IPS-NIHi7 (cell line): ENCODE data around the gene FAM120B.

Source experiments
- DNase-seq: peaks from one replicate; pipeline ENCODE4 v3.0.0; 2012; ENCODE audit warnings: mixed read lengths; ENCODE audit errors: extremely low spot score

The FAM120B gene

DNA sequence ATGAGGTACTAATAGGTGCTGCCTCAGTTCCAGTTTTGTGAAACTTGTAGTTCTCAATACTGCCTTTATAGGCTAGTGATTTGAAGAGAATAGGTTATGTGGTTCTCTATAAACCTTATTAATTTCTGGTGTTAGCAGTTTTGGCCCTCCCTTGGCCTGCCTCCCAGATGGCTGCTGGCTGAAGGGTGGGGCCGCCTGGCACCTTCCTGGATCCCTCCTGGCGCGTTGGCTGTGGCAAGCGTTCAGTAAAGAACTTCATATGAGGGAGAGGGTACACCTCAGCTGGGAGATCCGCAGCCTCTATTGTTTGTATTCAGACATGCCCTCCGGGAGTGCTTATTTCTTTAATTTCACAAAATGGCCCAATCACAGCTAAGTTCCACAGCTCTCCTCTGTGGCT lies 51.9 kb downstream of the FAM120B start:
- no peak for DNase-seq

DNA sequence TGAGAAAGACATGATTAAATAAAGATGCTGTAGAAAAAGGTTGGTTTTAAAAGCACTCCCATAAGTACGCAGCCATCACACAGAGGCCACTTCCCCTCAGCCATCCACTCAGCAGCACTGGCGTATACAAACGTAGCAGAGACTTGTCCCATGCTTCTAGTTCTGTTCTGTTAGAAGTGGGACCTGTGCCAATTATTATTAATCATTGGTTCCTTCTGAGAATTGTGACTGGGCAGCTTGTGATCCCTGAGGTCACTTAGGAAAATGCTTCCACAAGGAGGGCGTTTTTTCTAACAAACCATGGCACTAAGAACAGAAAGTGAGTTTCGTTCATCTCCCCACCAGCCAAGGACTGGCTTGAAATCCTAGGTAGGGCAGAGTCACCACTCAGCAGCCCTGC lies 53.9 kb downstream of the FAM120B start:
- DNase-seq, result no peak

DNA sequence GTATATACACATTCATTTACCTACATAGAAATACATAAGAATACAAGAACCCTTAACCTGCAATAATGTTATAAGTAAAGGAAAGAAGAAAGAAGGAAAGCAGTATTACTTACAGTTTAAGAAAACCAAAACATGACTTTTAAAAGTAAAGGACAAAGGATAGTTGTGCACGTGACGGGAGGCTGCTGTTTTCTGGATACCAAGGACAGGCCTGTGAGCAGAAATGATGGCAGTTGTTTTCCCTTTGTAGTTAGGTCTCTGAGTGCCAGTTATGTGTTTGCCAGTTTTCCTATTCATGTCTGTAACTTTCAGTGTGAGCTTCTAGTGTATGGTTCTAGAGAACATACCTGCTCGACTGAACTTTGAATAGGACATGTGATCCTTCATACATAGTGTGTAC lies 54.8 kb downstream of the FAM120B start:
- no peak for DNase-seq

DNA sequence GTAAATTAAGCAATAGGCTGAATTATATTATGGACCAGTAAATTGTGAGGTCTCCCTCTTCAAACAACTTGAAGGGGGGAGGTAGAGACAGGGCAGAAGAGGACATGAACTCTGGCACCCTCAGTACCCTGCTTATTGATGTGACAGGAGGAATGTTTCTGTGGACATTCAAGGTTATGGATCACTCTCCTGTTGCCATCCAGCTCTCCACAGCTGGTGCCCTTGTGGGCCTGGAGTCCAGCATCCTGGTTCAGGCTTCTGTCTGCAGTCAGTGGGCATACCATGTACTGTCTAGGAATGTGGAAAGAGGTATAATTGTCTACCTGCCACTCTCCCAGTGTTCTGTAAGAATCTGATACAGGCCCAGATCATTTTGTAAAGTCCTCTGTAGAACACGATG lies 55.6 kb downstream of the FAM120B start:
- no peak for DNase-seq

DNA sequence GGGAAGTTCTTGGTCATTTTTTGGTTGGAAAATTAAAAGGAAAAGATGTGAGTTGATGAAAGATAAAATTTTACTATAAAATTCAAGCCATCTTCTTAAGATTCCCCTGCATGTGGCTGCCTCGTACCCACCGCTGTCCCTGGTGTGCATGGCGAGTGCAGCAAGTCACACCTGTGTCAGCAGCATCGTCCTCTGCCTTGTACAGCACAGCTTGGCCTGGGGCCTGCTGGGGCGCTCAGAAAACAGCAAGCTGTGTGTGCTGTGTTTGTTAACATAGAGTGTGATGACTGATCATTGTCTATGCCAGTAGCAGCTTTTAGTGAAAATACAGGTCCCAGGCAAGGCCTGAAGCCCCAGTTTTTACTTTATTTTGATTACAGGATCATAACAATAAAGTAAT lies 56.7 kb downstream of the FAM120B start:
- DNase-seq, result no peak

DNA sequence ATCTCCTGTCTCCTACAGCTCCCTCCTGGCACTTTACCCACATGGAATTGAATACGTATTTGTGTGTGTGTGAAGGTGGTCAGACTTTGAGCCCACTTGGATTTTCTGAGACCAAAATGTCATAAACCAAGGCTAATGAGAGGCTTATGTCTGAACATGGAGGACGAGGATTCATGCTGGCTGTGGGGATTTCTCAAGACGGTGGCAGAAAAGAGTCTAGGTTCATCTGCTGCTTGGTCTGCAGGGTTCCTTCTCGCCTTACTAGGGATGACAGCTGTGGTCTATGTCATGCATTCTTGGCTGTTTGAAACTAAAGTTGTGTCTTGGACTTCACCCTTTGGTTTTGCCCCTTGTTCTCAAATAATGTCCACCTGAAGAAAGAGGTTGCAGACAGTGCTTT lies 58.6 kb downstream of the FAM120B start:
- DNase-seq, result no peak

DNA sequence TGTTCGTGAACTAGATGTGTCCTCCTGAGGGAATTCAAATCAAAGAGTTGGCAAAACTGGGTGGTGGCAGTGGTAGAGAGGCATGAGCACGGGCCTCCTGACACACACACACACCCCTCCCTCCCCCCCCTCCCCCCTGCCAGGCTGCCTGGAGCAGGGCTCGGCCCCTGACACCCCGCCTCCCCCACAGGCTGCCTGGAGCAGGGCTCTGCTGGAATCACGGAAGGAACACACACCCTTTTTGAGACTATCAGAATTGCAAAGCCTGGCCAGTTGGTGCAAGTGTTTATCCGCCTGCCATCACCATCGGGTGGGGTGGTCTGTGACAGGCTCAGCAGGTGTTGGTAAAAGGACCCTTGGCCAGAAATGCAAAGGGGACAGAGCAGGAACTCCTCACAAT lies 59.0 kb downstream of the FAM120B start:
- no peak for DNase-seq

DNA sequence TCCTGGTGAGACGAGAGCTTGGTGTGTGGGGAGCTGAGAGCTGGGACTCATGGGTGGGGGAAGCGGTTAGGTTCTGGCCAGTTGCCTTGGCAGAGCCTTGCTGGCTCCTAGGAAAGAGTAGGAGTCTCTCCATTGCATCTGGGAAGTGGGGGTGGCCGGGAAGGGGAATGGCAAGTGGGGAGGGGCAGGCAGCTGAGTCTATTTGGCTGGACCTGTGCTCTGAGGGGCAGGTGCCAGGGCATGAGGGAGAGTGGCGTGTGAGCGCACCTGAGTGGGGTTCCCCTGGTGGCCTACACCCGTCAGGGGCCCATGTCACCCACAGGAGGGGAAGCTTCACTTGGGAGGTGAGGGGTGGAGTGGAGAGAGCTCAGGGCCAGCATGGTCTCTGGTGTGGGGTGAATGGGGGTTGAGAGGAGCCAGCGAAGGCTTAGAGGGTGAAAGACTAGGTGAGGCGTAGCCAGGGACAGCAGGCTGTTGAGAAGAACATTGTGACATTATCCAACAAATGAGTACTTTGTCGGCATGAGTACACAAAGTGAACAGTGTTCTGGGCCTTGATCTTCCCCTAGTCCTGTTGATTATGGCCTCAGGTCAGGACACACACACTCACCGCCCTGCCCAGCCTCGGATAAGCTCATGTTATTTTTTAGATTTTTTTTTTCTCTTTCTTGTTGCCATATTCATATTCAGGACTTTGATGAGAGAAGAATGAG lies 59.8 kb downstream of the FAM120B start:
- no peak for DNase-seq

DNA sequence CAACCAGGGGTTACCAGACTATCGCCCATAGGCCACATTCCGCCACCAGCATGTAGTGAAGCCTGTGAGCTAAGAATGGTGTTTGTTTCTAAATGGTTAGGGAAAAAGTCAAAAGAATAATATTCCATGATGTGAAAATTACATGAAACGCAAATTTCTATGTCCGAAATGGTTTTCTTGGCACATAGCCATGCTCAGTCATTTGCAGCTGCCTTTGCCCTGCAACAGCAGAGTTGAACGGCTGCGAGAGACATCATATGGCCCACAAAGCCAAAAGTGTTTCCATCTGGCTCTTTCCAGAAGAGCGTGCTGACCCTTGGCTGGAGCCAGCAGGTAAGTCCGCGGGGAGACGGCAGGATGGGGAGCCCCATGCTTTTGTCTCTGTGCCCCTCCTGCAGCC lies 60.7 kb downstream of the FAM120B start:
- DNase-seq, result no peak

DNA sequence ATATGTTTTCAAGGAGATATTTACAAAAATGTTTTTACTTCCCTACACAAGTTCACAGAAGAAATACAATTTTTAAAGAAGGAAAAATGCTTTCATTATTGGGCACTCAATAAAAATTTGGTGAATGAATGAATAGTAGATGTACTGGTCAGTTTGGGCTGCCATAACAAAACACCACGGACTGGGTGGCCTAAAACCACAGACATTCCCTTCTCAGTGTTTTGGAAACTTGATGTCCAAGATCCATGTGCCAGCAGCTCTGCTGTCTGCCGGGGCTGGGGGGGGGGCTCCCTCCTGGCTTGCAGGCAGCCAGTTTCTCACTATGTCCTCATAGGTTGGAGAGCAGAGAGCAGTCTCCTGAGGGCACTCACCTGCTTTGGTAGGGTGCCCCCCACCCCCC lies 62.0 kb downstream of the FAM120B start:
- no peak for DNase-seq

DNA sequence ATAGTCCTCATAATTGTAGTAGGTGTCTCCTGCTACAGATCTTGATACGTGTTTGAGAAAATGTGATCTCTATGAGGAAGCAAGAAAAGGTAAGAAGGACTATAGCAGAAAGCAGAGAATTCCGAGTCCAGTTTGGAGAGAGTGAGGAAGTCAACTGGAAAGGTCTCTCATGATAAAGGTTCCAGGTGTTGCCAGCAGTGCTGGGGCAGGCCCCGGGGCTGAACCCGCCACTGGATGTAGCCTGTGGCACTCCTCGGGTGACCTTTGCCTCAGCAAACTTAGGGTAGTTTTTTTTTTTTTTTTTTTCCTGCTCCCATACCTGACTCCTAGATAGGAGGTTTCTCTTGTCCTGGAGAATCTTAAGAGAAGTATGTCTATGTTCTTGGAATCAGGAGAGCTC lies 62.8 kb downstream of the FAM120B start:
- DNase-seq, result no peak

DNA sequence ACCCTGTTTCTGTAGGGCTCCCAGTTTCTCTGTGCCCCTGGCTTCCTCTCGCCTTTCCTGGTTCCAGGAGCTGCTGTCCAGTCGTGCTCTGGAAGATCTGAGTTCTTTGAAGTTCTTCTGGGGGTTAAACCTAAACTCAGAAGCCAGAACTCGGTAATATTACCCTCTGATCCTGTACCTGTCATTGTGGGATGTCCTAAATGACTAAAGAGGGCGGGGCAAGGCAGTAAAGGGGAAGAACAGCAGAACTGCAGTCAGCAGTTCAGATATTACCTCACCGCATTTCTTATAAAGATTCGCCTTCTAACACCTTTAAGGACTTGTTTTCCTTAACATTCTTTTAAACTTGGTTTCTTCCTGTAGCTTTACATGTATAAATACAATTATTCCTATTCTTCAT lies 63.9 kb downstream of the FAM120B start:
- no peak for DNase-seq

DNA sequence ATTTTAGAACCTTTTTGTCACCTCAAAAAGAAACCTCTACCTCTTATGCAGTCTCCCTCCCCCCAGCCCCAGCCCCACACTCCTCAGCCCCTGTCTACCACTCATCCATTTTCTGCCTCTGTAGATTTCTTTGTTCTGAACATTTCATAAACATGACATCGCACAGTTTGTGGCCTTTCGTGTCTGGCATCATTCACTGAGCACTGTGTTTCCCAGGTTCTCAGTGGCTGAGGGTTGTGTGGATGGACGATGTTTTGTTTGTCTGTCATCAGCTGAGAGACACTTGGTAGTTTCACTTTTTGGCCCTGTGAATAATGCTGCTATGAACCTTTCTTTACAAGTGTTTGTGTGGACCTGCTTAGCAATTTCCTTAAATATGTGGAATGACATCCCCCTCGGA lies 64.5 kb downstream of the FAM120B start:
- no peak for DNase-seq

DNA sequence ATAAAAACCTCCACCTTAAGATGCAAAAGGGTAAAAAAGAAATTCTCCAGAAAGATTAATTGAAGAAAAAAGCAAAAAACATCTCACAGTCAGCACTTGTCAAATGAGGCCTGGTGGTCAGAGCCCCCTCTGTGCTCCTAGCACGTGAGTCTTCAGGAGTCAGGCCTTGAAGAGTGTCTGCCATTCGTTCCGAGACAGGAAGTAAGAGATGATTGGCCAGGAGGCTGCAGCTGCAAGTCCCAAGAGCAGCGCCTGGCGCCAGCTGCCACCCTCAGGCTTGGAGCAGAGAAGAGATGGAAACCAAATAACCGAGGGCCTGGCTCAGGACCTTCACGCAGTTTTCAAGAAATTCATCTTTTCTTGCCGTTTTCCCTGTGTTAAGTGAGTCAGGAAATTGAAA lies 65.0 kb downstream of the FAM120B start:
- DNase-seq, result peak; percentile 75

DNA sequence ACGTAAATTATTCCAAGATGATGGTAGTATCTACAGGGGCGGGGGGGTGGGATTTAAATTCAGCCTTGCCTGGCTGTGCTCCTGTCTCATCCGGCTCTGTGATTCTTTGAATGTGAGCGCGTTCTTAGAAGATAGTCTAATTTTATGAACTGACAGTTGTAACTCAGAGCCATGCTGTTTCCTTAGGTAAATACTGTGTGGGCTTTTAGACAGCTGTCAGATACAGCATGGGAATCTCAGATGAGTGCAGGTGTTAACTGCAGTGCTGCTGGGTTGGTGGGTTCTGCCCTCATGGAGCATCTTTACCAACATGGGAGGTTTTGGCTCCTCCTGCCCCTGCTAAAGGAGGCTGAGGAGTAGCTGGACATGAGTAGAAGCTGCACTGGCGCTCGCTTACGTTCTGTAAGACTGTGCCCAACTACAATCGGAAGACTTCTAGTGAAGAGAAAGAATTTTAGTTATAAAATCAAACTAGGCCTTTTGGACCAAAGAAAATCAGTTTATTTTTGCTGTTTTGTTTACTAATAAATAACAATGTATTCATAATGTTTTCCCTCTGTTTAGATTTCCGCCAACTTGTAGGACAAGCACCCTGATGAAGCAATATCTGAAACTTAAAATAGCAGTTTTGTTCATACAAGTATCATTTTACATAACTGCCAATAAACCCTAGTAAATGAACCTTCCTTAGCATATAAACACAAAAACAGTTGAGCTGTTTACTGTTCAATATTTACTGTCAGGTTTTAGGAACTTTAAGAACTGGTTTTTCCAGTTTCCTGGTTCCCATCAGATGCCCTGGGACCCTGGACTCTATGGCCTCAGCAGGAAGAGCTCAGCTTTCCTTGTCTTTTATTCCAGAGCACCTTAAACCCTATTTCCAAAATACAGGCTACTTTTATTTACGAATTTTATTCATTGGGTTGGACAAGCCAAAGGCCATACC lies 66.1 kb downstream of the FAM120B start:
- DNase-seq, result no peak

DNA sequence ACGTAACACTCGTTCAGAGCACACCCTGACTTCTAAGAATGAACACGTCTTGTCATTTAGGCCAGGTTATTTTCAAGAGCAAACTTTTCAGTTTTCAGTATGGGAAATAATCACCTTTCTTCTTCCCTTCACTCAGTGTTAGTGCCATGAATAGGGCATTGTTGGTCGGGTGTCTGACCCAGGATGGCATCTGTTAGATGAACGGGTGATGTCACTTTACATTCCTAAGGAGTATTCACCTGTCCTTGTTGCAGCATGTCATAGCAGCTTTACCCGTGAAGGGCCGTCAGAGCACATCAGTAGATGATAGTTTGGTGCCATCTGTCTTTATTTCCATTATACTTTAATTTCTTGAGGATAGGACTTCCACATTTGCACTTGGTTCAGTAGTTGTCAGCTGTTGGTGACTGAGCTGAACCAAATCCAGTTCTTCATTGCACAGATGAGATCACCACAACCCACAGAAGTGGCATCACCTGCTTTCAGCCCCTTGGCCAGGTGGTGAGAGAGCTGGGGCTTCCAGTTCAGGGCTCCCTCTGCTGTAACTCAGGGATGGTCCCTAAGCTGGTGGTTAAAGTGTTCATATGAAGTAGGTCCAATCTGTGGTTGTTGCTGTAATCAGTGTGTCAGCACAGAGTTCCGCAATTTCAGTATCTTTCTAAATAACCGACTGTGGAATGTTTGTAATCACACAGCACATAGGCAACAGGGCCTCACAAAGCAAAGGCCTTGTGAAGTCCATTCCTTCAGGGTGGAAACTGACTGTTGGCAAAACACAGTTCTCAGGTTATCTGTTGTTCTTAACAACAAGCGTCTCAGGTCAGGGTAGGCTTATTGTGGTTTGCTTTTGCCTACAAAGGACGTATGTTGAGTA lies 68.2 kb downstream of the FAM120B start:
- no peak for DNase-seq

DNA sequence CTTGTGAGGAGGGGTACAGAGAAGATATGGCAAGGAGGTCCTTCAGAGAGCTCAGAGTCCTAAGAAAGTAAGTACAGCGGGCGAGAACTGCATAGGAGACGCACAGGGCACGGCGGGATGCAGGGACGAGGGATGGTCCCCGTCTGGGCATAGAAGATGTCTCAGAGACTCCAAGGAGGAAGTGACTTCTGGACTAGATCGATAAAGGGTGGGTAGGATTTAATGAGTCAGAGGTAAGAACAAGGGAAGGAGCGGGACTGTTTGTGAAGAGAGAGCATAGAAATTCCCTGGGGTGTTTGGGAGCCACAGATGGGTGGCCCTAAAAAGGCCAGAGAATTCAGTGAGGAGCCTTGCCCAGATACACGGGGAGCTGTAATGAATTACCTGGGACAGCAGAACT lies 69.1 kb downstream of the FAM120B start:
- no peak for DNase-seq

DNA sequence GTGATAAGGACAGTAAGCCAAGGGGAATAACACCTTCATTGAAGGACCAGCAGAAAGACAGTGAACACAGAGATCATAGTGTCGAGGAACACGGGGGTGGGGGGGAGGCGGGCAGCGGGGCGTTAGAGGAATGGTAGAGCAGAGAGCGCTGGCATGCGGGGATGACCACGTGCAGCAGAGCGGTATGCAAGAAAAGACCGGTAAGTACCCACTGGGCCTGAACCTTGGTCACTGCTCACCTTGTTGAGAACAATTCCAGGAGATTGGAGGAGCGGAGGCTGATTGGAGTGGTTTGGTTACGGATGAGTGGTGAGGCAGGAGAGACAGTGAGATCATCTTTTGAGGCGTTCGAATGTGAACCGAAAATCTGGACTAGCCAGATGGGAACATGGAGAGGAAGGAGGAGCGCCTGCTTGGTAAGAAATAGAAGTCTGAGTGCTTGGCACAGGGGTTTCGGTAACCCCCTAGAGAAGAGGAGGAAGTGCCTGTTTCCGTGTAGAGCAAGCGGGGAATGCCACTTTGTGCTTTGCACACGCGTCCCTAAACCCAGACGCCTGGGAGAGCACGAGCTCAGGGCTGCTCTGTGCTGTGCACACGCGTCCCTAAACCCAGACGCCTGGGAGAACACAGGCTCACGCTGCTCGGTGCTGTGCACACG lies 70.0 kb downstream of the FAM120B start:
- no peak for DNase-seq

DNA sequence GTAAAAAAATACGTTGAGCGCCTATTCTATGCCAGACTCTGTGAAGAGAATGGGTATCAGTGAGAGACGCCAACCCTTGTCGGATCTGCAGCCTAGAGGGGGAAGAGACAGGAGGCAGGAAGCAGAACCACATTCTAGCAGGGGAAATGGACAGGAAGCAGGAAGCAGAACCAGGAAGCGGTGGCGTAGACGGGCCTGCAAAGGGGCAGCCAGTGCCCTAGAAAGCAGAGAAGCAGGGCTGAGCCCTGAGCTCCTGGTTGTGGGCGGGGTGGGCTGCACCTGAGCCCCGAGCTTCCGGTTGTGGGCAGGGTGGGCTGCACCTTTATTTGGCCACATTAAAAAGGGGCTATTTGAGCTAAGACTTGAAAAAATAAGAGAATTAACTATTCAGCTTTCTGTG lies 71.9 kb downstream of the FAM120B start:
- no peak for DNase-seq

DNA sequence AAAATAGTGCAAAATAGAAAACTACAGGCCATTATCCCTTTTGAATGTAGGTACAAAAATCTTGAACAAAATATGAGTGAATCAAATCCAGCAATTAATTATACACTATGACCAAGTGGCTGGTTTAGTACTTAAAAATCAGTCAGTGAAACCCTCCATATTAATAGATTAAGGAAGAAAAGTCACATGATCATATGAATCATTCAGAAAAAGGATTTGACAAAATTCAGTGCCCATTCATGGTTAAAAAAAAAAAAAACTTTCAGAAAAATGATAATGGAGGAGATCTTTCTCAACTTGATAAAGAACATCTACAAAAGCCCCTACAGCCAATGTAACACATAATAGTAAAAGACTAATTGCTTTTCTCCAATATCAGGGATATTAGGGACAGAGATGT lies 75.0 kb downstream of the FAM120B start:
- no peak for DNase-seq

DNA sequence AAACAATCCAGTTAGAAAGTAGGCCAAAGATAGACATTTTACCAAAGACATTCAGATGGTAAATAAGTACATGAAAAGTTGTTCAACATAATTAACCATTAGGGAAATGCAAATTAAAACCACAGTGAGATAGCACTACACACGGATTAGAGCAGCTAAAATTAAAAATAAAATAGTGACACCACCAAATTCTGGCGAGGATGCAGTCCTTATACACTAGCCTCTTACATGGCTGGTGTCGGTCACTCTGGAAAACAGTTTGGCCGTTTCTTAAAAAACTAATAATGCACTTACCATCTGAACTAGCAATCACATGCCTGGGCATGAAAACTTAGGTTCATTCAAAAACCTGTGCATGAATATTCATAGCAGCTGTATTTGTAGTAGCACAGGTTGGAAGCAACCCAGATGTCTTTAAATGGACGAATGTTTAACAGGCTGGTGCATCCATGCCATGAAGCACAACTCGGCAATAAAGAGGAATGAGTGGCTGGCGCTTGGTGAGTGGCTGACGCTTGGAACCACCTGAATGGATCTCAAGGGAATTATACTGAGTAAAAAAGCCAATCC lies 77.0 kb downstream of the FAM120B start:
- DNase-seq, result no peak
